RKO (cell line): ENCODE results near the gene GMEB1.
"Not testable (repeated sequence)": the region's sequence is repeated elsewhere in the genome, so short reads cannot be mapped to it uniquely, and the experiment has no call there.

Experiments
- DNase-seq: peaks from one replicate; pipeline ENCODE4 v3.0.0-alpha.2; 2016; ENCODE audit warnings: low spot score

The GMEB1 gene

DNA sequence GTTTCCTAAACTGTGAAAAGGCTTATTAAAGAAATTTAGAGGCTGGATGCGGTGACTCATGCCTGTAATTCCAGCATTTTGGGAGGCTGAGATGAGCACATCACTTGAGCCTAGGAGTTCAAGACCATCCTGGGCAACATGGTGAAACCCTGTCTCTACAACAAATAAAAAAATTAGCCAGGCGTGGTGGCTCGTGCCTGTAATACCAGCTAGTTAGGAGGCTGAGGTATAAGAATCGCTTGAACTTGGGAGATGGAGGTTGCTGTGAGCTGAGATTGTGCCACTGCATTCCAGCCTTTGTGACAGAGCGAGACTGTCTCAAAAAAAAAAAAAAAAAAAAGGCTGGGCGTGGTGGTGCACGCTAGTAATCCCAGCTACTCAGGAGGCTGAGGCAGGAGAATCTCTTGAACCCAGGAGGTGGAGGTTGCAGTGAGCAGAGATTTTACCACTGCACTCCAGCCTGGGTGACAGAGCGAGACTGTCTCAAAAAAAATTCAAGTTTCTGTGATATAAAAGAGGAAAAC is 82.2 kb downstream of the GMEB1 start:
- not testable (repeated sequence) for DNase-seq

DNA sequence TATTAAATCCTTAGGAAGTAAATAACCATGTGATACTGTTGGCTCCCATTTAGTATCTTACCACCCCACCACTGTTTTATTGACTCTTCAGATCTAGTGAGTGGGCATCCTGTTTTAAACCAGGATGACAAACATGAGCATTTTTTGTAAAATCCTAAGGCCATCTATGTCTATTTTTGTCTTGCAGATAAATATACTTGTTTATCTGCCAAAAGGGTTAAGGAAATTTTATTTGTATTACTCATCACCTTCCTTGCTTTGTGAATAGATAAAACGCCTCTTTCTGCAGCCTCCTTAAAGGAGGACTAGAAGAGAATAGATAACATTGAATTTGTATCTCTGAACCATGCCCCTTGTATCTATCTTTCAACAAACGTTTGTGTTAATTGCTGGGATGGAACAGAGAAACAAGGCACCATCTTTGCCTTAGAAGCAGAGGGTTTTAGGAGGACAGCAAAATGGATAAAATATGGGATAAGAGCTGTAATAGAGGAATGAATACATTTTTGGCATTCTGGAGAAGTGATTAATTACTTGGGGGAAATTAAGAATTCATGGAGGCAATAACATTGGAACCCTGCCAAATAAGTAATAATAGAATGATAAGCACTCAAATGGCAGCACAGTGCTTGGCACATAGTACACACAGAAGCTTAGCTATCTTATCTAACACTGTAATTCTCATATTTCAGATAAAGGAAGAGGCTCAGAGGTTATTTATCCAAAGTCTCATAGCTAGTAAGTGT is 82.9 kb downstream of the GMEB1 start:
- no peak for DNase-seq

DNA sequence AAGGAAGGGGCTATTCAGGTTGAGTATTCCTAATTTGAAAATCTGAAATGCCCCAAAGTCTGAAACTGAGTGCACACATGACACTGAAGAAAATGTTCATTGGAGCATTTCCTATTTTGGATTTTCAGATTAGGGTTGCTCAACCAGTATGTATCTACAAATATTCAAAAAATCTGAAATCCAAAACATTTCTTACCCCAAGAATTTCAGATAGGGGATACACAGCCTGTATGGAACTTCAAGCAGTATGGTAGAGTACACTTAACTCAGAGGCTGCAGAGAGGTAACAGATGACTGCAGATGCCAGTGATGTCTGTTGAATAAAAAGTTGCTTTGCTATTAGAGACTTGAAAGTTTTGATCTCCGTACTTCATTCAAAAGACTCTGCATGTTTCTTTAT is 87.1 kb downstream of the GMEB1 start:
- no peak for DNase-seq

DNA sequence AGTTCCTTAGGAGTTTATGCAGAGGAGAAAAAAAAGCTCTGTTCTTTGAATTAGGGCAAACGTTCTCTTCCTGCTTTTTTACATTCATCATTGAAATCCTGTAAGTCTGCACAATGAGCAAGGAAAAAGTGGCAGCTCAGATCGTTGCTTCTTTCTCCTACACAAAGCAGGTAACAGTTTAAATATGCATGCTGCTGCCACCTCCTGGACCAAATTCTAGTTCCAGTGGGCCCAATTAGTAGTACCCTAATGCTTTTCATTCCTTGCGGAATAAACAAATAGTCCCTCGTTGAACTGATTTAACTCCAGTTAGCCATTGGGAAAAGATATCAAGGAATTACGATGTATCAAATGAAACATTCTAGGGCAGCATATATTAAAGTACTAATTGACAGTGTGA is 88.3 kb downstream of the GMEB1 start:
- DNase-seq: no peak

DNA sequence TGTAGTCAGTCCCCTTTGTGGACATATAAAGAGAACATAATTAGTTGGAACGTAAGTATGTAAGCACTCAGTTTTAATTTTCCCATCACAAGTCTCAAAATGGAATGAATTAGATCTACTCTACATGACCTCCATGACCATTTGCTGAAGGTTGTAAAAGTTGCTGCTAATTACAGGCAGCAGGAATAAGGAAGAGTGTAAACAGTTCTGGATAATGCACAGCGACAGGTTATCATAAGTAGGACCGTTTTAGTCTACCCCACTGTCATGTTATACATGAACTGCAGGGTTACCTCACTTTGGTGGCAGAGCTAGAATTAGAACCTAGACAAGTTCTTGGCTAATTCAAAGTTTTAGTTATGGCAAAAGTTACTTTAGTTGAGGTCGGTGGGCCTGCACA is 89.8 kb downstream of the GMEB1 start:
- DNase-seq: no peak

DNA sequence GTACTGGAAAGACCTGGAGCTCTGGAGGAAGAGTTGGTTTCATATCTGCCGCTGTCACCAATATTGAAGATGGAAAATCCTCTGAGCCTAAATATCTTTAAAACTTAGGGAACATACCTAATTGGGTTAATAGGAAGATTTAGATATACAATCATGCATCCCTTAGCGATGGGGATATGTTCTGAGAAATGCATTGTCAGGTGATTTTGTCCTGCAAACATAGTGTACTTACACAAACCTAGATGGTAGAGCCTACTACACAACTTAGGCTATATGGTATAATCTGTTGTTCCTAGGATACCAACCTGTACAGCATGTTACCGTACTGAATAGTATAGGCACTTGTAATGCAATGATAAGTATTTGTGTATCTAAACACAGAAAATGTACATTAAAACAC is 90.7 kb downstream of the GMEB1 start:
- DNase-seq: no peak

DNA sequence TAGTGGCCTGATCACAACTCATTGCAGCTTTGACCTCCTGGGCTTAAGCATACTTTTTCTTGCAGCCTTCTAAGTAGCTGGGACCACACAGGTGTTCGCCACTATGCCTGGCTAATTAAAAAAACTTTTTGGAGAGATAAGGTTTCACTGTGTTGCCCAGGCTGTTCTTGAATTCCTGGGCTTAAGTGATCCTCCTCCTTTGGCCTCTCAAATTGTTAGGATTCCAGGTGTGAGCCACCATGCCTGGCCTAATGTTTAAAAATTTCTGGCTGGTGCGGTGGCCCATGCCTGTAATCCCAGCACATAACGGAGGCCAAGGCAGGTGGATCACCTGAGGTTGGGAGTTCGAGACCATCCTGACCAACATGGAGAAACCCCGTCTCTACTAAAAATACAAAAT is 92.6 kb downstream of the GMEB1 start:
- DNase-seq: no peak

DNA sequence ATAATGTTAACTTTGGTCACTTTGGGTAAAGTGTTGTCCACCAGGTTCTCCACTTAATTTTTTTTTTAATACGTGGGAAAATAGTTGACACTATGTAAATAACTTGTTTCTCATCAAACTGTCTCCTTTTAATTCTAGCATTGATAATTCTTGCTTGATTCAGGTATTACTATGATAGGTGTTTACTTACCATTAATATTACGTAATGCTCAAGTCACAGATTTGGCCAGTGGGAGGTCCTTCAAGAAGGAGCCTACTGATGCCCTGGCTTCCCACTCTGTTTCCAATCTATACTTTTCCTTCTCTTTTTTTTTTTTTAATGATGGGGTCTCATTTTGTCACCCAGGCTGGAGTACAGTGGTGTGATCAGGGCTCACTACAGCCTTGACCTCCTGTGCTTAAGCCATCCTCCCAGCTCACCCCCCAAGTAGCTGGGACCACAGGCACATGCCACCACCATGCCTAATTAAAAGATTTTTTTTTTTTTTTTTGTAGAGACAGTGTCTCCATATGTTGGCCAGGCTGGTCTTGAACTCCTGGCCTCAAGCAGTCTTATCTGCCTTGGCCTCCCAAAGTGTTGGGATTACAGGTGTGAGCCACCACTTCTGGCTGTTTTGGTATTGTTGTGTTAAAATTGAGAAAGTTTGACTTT is 98.1 kb downstream of the GMEB1 start:
- no peak for DNase-seq
